ENCODE data around the gene PROC.

- no peak for TF ChIP-seq CTCF (conservative IDR thresholded peaks at IDR 0.05)
- TF ChIP-seq ZFX (IDR thresholded peaks at IDR 0.05) = no peak
Measured at GRCh38 chr2:127428057-127428814, 10.0 kb downstream of the PROC start.
